SKM-1 treated with dmso at 0.1 percent for 144 hours (cell line): ENCODE measurements around the gene SLC20A1.
"Not testable (repeated sequence)": the region's sequence is repeated elsewhere in the genome, so short reads cannot be mapped to it uniquely, and the experiment has no call there.

Source experiments
- DNase-seq: peaks from one replicate; lab custom pipeline; 2025; ENCODE audit not compliant: unreplicated experiment; lab: John Stamatoyannopoulos, UW

Gene SLC20A1

GRCh38 chr2:112644155-112644932 lies 1.4 kb upstream of the SLC20A1 start:
- no peak for DNase-seq

- DNase-seq: no peak
Measured at GRCh38 chr2:112644933-112645309, 818 bp upstream of the SLC20A1 start.

GRCh38 chr2:112646102-112646719 lies 472 bp downstream of the SLC20A1 start:
- DNase-seq: no peak

GRCh38 chr2:112646791-112647689 lies 1.3 kb downstream of the SLC20A1 start:
- DNase-seq: no peak

GRCh38 chr2:112648081-112648480 lies 2.3 kb downstream of the SLC20A1 start:
- DNase-seq: no peak

GRCh38 chr2:112656679-112657078 lies 10.9 kb downstream of the SLC20A1 start:
- no peak for DNase-seq

GRCh38 chr2:112658301-112658700 lies 12.6 kb downstream of the SLC20A1 start:
- DNase-seq: no peak

GRCh38 chr2:112658839-112659667 lies 13.3 kb downstream of the SLC20A1 start:
- DNase-seq: no peak

- no peak for DNase-seq
Measured at GRCh38 chr2:112660138-112660537, 14.4 kb downstream of the SLC20A1 start.

- no peak for DNase-seq
Measured at GRCh38 chr2:112661656-112662305, 16.0 kb downstream of the SLC20A1 start.

GRCh38 chr2:112662704-112663103 lies 17.0 kb downstream of the SLC20A1 start:
- no peak for DNase-seq

- DNase-seq: no peak
Measured at GRCh38 chr2:112664689-112665088, 18.9 kb downstream of the SLC20A1 start.

- DNase-seq: no peak
Measured at GRCh38 chr2:112665113-112665780, 19.5 kb downstream of the SLC20A1 start.

GRCh38 chr2:112666761-112667122 lies 21.0 kb downstream of the SLC20A1 start:
- DNase-seq: no peak

GRCh38 chr2:112667540-112667939 lies 21.8 kb downstream of the SLC20A1 start:
- DNase-seq: not testable (repeated sequence)

- no peak for DNase-seq
Measured at GRCh38 chr2:112669667-112670066, 23.9 kb downstream of the SLC20A1 start.

- DNase-seq: no peak
Measured at GRCh38 chr2:112670252-112671022, 24.7 kb downstream of the SLC20A1 start.

GRCh38 chr2:112671801-112672200 lies 26.1 kb downstream of the SLC20A1 start:
- no peak for DNase-seq

- DNase-seq: no peak
Measured at GRCh38 chr2:112673008-112673407, 27.3 kb downstream of the SLC20A1 start.
